NCI-H345 treated with DMSO at 0.1 percent for 48 hours (cell line): ENCODE measurements around the gene ARRDC2.

Source experiments
- DNase-seq: peaks from one replicate; lab custom pipeline; 2025; ENCODE audit not compliant: unreplicated experiment; lab: John Stamatoyannopoulos, UW

Gene ARRDC2

GRCh38 chr19:18057557-18057956 is 49.6 kb downstream of the ARRDC2 start:
- DNase-seq = no peak

- DNase-seq = no peak
Observed at GRCh38 chr19:18058208-18059009, 50.4 kb downstream of the ARRDC2 start.

- DNase-seq = no peak
Observed at GRCh38 chr19:18059297-18059696, 51.3 kb downstream of the ARRDC2 start.

DNA sequence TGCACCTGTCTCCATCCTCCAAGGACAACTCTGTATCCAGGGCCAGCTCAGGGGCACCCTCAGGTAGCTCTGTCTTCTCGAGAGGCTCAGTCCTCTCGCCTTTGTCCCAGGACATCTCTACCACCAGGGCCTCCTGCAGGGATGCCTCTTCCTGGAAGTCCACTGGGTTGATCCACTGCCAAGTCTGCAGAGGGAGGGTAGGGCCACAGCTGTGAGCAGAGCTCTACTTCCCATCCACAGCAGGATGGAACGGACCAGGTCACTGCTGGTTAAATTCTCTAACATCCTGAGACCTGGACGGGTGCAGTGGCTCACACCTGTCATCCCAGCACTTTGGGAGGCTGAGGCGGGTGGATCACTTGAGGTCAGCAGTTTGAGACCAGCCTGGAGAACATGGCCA is 51.9 kb downstream of the ARRDC2 start:
- no peak for DNase-seq

GRCh38 chr19:18060472-18060871 is 52.5 kb downstream of the ARRDC2 start:
- DNase-seq = no peak

DNA sequence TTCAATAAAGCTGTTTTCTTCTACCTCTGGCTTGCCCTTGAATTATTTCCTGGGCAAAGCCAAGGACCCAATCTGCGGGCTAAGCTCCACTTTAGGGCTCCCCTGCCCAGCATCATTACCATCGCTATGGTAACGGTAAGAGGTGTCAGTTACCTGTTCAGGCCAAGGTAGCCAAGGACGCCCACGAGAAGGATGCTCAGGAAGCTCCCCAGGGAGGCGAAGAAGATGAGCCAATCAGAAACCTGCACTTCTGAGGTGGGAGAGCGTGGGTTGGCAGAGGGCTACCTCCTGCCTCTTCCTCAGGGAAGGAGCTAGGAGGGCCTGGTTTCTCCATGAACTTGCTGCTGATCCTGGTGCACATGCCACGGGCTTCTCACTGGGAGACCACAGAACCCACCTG is 54.1 kb downstream of the ARRDC2 start:
- no peak for DNase-seq

DNA sequence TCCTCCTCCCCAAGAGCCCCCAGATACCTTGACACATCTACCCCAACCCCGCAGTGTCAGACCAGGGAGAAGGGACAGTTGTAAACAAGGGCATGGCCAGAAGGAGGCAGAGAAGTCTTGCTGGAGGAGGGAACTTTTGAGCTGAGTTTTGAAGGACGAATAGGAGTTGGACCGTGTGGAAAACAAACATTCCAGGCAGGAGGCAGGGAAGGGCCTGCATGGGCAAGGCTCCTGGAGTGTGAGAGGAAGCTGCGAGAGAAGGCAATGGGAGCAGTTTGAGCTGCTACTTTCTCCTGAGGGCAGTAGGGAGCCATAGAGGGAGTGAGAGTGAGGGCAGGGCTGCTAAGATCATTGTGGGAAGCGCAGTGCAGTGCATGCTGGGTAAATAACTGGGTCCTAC is 55.5 kb downstream of the ARRDC2 start:
- no peak for DNase-seq
